Measurements from ENCODE around the gene APOBEC3F. TPM values are rescaled to one million over a fixed set of nuclear protein-coding genes. Genes with fewer than 3 reads are reported as not detected.
"Not testable (repeated sequence)": the region's sequence is repeated elsewhere in the genome, so short reads cannot be mapped to it uniquely, and the experiment has no call there.

Gene APOBEC3F
- polyA plus RNA-seq, 1 experiment, result 8.6 TPM

DNA sequence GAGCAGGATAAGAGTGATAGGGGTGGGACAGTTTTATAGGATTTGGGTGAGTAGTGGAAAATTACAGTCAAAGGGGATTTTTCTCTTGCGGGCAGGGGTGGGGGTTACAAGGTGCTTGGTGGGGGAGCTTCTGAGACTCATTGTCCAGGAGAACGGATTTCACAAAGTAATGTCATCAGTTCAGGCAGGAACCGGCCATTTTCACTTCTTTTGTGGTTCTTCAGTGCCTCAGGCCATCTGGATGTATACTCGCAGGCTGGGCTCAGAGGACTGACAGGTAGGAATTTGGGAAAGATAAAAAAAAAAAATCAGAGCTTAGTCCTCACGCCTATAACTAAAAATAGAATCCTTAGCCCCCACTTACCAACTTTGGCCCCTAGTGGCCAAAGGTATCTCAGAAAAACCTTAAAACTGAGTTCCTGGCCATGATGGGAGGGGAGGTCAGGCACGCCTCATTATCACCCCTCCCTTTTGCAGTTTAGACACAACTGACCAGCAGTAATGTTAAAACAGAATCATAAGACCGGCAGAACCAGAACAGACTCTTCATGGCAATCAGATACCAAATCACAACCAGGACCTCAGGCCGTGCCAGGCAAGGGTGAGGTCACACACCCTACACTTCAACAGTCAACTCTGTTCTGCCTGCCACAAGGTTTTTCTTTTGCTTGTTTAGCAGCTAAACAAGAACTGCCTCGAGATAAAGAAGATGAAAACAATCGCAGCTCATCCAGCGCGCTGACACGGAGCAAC, 27.5 kb downstream of the APOBEC3F start:
- DNase-seq (ENCODE audit: low read depth), result no peak
- ChIA-PET POLR2A (no interaction called here), CTCF (no interaction called here)
- TF ChIP-seq CTCF (IDR thresholded peaks at IDR 0.05; ENCODE audit: insufficient read depth, low read depth, low read length), result no peak
- no peaks in the 10 kb centered on the region for H3K36me3 ChIP-seq (ENCODE audit: control insufficient read depth, insufficient read depth, low read length)
- no peak overlapping the region for H3K4me3 ChIP-seq (ENCODE audit: low read depth, low read length)
- peaks cover 3% of the 10 kb centered on the region for H3K27me3 ChIP-seq (ENCODE audit: control insufficient read depth, insufficient read depth, low read length)

DNA sequence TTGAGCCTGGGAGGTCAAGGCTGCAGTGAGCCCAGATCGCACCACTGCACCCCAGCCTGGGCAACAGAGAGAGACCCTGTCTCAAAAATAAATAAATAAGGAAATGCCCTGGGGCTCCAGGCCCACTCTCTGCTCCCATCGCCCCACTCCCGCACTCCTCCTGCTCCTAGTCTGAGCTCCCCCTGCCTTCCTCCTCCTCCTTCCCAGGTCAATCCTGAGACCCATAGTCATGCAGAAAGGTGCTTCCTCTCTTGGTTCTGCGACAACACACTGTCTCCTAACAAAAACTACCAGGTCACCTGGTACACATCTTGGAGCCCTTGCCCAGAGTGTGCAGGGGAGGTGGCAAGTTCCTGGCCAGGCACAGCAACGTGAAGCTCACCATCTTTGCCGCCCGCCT, 29.5 kb downstream of the APOBEC3F start:
- no peak for TF ChIP-seq CTCF (IDR thresholded peaks at IDR 0.05; ENCODE audit: insufficient read depth, low read depth, low read length)
- CTCF ChIA-PET, result no interaction called here
- DNase-seq (ENCODE audit: low read depth), result no peak
- Histone ChIP-seq H3K27me3 (ENCODE audit: control insufficient read depth, insufficient read depth, low read length) (peaks cover 3% of the 10 kb centered on the region), H3K36me3 (ENCODE audit: control insufficient read depth, insufficient read depth, low read length) (no peaks in the 10 kb centered on the region), H3K4me3 (ENCODE audit: low read depth, low read length) (no peak overlapping the region)
- POLR2A ChIA-PET, result no interaction called here

DNA sequence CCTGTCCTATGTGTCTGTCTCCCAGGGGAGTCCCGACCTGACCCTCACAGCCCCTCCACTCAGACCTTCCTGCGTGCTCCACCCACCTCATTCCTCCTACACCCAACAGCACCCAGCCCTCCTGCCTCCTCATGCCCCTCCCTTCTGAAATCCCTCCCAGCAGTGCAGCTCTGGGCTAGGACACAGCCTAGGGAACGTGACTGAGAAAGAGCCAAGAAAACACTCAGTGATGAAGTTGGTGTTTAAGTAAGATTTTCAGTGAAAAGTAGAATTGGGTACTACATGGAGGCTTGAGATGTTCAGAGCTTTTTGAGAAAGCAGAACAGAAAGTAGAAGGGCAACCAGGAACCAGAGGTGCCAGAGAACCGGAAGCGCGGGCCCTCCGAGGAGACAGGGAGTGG, 31.9 kb downstream of the APOBEC3F start:
- not testable (repeated sequence) for DNase-seq (ENCODE audit: low read depth)

DNA sequence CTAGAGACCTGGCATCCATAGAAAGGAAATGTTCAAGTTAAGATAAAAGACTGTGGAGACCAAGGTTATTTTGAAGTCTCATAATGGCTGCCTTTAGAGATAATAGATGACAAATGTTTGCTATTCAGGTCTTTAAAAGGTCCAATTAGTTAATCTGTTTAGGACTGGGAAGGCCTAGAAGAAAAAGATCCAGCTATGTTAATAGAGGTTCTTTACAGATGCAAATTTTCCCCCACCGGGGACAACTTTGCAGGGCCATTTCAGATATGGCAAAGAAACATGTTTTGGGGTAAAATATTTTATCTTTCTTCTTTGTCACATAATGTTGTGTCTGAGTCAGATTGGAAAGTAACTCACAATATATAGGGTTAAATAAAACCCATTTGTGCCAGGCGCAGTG, 33.3 kb downstream of the APOBEC3F start:
- H3K36me3 ChIP-seq (ENCODE audit: control insufficient read depth, insufficient read depth, low read length), result no peaks in the 10 kb centered on the region
- H3K4me3 ChIP-seq (ENCODE audit: low read depth, low read length), result no peak overlapping the region
- H3K27me3 ChIP-seq (ENCODE audit: control insufficient read depth, insufficient read depth, low read length), result no peaks in the 10 kb centered on the region; the same call in 1 of the 2 replicates
- ChIA-PET POLR2A (no interaction called here), CTCF (no interaction called here)
- TF ChIP-seq CTCF (IDR thresholded peaks at IDR 0.05; ENCODE audit: insufficient read depth, low read depth, low read length), result no peak
- no peak for DNase-seq (ENCODE audit: low read depth)

More for the DNA sequence above, 31.9 kb downstream of the APOBEC3F start:
- CTCF ChIA-PET; H3K36me3 ChIP-seq (ENCODE audit: control insufficient read depth, insufficient read depth, low read length); H3K4me3 ChIP-seq (ENCODE audit: low read depth, low read length); POLR2A ChIA-PET; H3K27me3 ChIP-seq (ENCODE audit: control insufficient read depth, insufficient read depth, low read length): not testable (repeated sequence)

- H3K36me3 ChIP-seq (ENCODE audit: control insufficient read depth, insufficient read depth, low read length); POLR2A ChIA-PET; CTCF ChIA-PET; H3K27me3 ChIP-seq (ENCODE audit: control insufficient read depth, insufficient read depth, low read length); DNase-seq (ENCODE audit: low read depth): not testable (repeated sequence)
- H3K4me3 ChIP-seq (ENCODE audit: low read depth, low read length), result peak overlapping the region; percentile 9; the same call in 1 of the 2 replicates
These were observed 35.7 kb downstream of the APOBEC3F start for GRCh38 chr22:39076155-39077025.

DNA sequence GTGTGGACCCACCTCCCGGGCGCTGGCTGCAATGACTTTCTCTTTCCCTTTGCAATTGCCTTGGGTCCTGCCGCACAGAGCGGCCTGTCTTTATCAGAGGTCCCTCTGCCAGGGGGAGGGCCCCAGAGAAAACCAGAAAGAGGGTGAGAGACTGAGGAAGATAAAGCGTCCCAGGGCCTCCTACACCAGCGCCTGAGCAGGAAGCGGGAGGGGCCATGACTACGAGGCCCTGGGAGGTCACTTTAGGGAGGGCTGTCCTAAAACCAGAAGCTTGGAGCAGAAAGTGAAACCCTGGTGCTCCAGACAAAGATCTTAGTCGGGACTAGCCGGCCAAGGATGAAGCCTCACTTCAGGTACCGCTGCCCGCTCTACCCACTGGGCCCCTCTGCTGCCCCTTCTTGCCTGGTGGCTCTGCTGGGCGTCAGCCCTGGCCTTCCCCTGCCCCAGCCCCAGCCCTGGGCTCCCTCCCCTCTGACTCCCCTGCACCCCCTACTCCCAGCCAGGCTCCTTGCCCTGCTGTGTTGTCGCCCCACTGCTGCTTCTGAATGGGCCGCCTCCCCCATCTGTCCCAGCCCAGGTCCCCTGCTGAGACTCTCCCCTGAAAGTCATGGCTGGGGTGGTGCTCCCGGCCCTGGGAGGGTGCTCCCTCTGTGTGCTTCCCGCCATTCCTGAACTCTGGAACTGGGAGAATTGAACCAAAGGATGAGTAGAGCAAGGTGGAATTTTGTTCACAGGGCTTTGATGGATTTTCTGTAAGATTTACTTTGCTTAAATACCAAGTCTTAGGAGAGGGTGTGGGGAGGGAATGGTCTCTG, 36.6 kb downstream of the APOBEC3F start, which contains the start of gene APOBEC3G:
TSS of gene APOBEC3G (plus strand) at position 250 of the 815 bp plus-strand sequence. CDS start at position 337, 87 bp downstream.
- CTCF ChIA-PET, result interaction anchor here (0.6 kb wide), 1 partner anchor 210 kb away, joined by 3 read pairs; no protein-coding TSS in a partner anchor
- H3K36me3 ChIP-seq (ENCODE audit: control insufficient read depth, insufficient read depth, low read length); POLR2A ChIA-PET; H3K27me3 ChIP-seq (ENCODE audit: control insufficient read depth, insufficient read depth, low read length): not testable (repeated sequence)
- H3K4me3 ChIP-seq (ENCODE audit: low read depth, low read length), result peak within 1 kb of the TSS; percentile 42
- DNase-seq (ENCODE audit: low read depth), result peak; percentile 1

DNA sequence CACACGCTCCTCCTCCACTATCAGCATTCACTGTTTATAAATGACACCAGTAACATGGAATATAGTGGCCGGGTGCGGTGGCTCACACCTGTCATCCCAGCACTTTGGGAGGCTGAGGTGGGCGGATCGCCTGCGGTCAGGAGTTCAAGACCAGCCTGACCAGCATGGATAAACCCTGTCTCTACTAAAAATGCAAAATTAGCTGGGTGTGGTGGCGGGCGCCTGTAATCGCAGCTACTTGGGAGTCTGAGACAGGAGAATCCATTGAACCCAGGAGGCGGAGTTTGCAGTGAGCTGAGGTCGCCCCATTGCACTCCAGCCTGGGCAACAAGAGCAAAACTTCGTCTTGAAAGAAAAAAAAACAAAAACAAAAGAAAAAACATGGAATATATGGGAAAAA, 37.2 kb downstream of the APOBEC3F start:
- H3K36me3 ChIP-seq (ENCODE audit: control insufficient read depth, insufficient read depth, low read length); H3K4me3 ChIP-seq (ENCODE audit: low read depth, low read length); POLR2A ChIA-PET; H3K27me3 ChIP-seq (ENCODE audit: control insufficient read depth, insufficient read depth, low read length); DNase-seq (ENCODE audit: low read depth): not testable (repeated sequence)
- CTCF ChIA-PET, result interaction anchor here (1.1 kb wide), 2 partner anchors 30 to 206 kb away, joined by 3 to 5 read pairs; partner anchors contain the start of gene CBX6
